NCI-H69 (cell line): ENCODE results near the gene AKIP1.

Experiments
- DNase-seq: peaks from one replicate; lab custom pipeline; 2025; lab: John Stamatoyannopoulos, UW

The AKIP1 gene

GRCh38 chr11:8961401-8961800 lies 50.4 kb downstream of the AKIP1 start:
- no peak for DNase-seq

- no peak for DNase-seq
Observed at GRCh38 chr11:8962841-8963240, 51.9 kb downstream of the AKIP1 start.

GRCh38 chr11:8963569-8964323 lies 52.8 kb downstream of the AKIP1 start:
- peak; percentile 94 for DNase-seq

GRCh38 chr11:8964324-8965320 lies 53.6 kb downstream of the AKIP1 start, which contains the start of gene TMEM9B:
Gene TMEM9B (minus strand): TSS chr11:8964442. CDS start chr11:8964313, 129 bp downstream.
- peak; percentile 95 for DNase-seq

GRCh38 chr11:8967184-8967583 lies 56.2 kb downstream of the AKIP1 start:
- DNase-seq, result no peak
